ENCODE results near the gene ATXN7L2. TPM values are rescaled to one million over a fixed set of nuclear protein-coding genes. Genes with fewer than 3 reads are reported as not detected.

Gene ATXN7L2
- total RNA-seq, 1 donor from 2014 or later: 3.2 TPM

GRCh38 chr1:109499661-109500536 lies 16.2 kb downstream of the ATXN7L2 start:
- Mint-ChIP-seq H3K4me1 (ENCODE audit: unreplicated experiment) (peaks cover 2% of the 10 kb centered on the region), H3K4me3 (ENCODE audit: unreplicated experiment) (no peak overlapping the region), H3K27ac (ENCODE audit: unreplicated experiment) (no peak overlapping the region), H3K9me3 (ENCODE audit: unreplicated experiment) (no peaks in the 10 kb centered on the region), H3K27me3 (ENCODE audit: unreplicated experiment) (peaks cover 2% of the 10 kb centered on the region), H3K36me3 (ENCODE audit: low read depth, unreplicated experiment) (peaks cover 13% of the 10 kb centered on the region)
- TF ChIP-seq CTCF (IDR thresholded peaks at IDR 0.05; ENCODE audit: unreplicated experiment): peak; percentile 64
- peak; percentile 62 for DNase-seq (ENCODE audit: low spot score)

- H3K27ac Mint-ChIP-seq (ENCODE audit: unreplicated experiment): no peak overlapping the region
- no peak overlapping the region for H3K4me3 Mint-ChIP-seq (ENCODE audit: unreplicated experiment)
- peaks cover 13% of the 10 kb centered on the region for H3K36me3 Mint-ChIP-seq (ENCODE audit: low read depth, unreplicated experiment)
- DNase-seq (ENCODE audit: low spot score): no peak
- H3K9me3 Mint-ChIP-seq (ENCODE audit: unreplicated experiment): no peaks in the 10 kb centered on the region
- H3K4me1 Mint-ChIP-seq (ENCODE audit: unreplicated experiment): peaks cover 2% of the 10 kb centered on the region
- H3K27me3 Mint-ChIP-seq (ENCODE audit: unreplicated experiment): peaks cover 2% of the 10 kb centered on the region
- TF ChIP-seq CTCF (IDR thresholded peaks at IDR 0.05; ENCODE audit: unreplicated experiment): no peak
Measured at GRCh38 chr1:109500941-109501381, 17.3 kb downstream of the ATXN7L2 start.

GRCh38 chr1:109501644-109502363 lies 18.1 kb downstream of the ATXN7L2 start:
- Mint-ChIP-seq H3K27ac (ENCODE audit: unreplicated experiment) (no peak overlapping the region), H3K36me3 (ENCODE audit: low read depth, unreplicated experiment) (peaks cover 7% of the 10 kb centered on the region), H3K4me3 (ENCODE audit: unreplicated experiment) (no peak overlapping the region), H3K27me3 (ENCODE audit: unreplicated experiment) (peaks cover 2% of the 10 kb centered on the region), H3K9me3 (ENCODE audit: unreplicated experiment) (no peaks in the 10 kb centered on the region), H3K4me1 (ENCODE audit: unreplicated experiment) (peaks cover 2% of the 10 kb centered on the region)
- TF ChIP-seq CTCF (IDR thresholded peaks at IDR 0.05; ENCODE audit: unreplicated experiment): no peak
- no peak for DNase-seq (ENCODE audit: low spot score)

GRCh38 chr1:109502364-109502851 lies 18.7 kb downstream of the ATXN7L2 start:
- Mint-ChIP-seq H3K27me3 (ENCODE audit: unreplicated experiment) (peaks cover 2% of the 10 kb centered on the region), H3K4me3 (ENCODE audit: unreplicated experiment) (no peak overlapping the region), H3K27ac (ENCODE audit: unreplicated experiment) (no peak overlapping the region), H3K4me1 (ENCODE audit: unreplicated experiment) (peaks cover 2% of the 10 kb centered on the region), H3K9me3 (ENCODE audit: unreplicated experiment) (no peaks in the 10 kb centered on the region), H3K36me3 (ENCODE audit: low read depth, unreplicated experiment) (peaks cover 7% of the 10 kb centered on the region)
- no peak for TF ChIP-seq CTCF (IDR thresholded peaks at IDR 0.05; ENCODE audit: unreplicated experiment)
- DNase-seq (ENCODE audit: low spot score): no peak
